Subcutaneous adipose tissue (tissue), 4 donors: ENCODE data around the gene C1QTNF8. TPM values are rescaled to one million over a fixed set of nuclear protein-coding genes. Genes with fewer than 3 reads are reported as not detected.

Experiments
- total RNA-seq, 4 donors: library from RNA; depleted of rRNA; stranded (reverse); fragments of >200 nt; gene quantifications; one replicate each; pipeline ENCODE4 v1.1.0, GENCODE V29; 2016
- TF ChIP-seq, protein P1 (sequence below): fragments of 450-650 bp; IDR thresholded peaks from one replicate; pipeline ENCODE4 v1.5.1; 2016; ENCODE audit warnings: low read depth, mild to moderate bottlenecking, control low read depth, antibody characterized with exemption, moderate library complexity

The C1QTNF8 gene
- total RNA-seq, 4 donors from 2014 or later = not detected

GRCh38 chr16:1050516-1050915, 45.5 kb downstream of the C1QTNF8 start:
- TF ChIP-seq, protein P1, sequence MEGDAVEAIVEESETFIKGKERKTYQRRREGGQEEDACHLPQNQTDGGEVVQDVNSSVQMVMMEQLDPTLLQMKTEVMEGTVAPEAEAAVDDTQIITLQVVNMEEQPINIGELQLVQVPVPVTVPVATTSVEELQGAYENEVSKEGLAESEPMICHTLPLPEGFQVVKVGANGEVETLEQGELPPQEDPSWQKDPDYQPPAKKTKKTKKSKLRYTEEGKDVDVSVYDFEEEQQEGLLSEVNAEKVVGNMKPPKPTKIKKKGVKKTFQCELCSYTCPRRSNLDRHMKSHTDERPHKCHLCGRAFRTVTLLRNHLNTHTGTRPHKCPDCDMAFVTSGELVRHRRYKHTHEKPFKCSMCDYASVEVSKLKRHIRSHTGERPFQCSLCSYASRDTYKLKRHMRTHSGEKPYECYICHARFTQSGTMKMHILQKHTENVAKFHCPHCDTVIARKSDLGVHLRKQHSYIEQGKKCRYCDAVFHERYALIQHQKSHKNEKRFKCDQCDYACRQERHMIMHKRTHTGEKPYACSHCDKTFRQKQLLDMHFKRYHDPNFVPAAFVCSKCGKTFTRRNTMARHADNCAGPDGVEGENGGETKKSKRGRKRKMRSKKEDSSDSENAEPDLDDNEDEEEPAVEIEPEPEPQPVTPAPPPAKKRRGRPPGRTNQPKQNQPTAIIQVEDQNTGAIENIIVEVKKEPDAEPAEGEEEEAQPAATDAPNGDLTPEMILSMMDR = no peak

DNA sequence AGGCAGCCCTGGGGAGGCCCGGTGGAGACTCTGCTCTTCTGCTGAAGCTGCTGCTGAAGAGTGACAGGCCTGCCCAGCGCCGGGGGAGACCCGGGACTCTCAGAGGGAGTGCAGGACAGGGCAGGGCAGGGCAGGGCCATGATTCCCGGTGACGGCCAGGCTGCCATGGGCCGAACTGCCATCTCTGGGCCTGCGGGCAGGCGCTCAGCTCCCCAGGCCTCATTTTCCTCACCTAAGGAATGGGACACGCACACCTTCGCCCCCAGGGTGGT, 46.1 kb downstream of the C1QTNF8 start:
- TF ChIP-seq, protein P1 = no peak

DNA sequence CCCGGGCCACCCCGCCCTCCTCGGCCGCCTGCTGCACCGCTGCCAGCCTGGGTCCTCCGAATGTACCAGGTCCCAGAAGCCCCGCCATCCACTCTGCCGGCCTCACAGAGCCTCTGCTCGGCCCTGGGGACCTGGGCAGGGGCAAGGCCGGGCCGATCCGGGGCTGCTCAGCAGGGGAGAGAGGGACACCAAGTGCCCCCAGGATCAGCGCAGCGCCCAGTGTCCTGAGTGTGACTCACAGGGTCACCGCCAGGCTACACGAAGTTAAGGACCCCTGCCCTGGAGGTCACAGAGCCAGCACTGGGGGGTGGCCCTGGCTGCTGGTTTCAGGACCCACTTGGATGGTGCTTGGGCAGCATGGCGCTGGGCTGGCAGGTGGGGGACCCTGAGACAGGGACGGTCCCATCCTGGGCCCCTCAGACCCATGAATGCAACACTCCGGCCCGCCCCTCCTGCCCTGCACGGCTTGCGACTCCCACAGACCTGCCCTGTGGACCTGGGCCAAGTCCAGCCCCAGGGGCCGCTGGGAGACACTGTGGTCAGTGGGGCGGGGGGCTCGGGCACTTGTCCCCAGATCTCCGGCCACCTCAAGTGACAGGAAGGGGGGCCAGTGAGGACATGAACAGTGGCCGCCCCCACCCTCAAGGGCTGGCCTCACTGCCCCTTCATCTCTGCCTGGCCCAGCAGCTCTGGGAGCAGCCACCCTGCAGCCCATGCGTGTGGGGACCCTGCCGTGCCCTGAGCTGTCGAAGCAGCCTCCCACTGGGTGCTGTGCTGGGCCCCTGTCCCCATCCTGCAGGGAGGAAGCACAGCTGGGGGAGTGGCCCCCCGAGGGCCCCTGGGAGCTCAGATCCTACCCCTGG, 46.7 kb downstream of the C1QTNF8 start:
- TF ChIP-seq, protein P1 = no peak

DNA sequence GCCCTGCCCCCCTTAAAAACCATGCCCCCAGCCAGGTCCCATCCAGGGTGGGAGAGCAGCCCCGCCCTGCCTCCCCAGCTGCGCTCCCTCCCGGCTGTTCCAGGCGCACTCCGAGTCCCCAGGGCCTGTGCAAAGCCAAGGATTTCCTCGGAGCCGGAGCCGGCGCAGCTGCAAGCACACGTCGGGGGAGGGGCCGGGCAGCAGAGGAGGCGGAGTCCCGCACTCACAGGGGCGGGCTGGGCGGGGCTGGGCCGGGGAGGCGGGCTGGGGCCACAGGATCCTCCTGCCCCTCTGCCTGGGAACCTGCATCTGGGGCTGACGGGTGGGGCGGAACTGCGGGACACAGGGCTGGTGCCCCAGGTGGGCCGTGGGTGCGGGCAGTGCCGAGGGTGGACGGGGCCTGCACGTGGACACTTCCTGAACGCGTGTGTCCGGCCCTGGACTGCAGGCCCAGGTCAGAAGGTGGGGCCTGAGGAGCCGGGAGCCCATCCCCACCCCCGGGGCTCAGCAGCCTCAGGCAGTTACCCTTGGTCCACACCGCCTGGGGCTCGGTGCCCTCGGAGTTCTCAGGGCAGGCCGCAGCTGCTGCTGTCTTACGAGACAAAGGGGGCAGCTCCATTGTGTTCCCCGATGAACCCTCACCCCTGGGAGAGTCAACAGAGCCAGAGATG, 47.5 kb downstream of the C1QTNF8 start:
- TF ChIP-seq, protein P1 = no peak

GRCh38 chr16:1047801-1048200, 48.2 kb downstream of the C1QTNF8 start:
- TF ChIP-seq, protein P1 = no peak

DNA sequence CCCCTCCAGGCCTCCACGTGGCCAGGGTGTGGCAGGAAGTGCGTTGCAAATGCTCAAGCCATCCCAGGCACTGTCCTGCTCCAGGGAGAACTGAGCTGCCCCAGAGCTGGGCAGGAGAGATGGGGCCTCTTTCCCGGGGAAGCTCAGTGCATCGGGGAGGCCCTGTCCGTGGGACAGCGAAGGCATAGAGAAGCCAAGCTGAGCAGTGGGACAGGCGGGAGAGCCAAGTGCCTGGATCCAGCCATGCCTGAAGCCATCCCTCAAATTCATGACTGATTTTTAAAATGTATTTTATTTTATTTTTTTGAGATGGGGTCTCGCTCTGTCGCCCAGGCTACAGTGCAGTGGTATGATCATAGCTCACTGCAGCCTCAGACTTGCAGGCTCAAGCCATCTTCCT, 48.9 kb downstream of the C1QTNF8 start:
- TF ChIP-seq, protein P1 = no peak

- TF ChIP-seq, protein P1 = no peak
These were observed 49.8 kb downstream of the C1QTNF8 start for GRCh38 chr16:1045993-1046911.
